GM21576 (cell line): ENCODE data around the gene FANCD2.
"Not testable (repeated sequence)": the region's sequence is repeated elsewhere in the genome, so short reads cannot be mapped to it uniquely, and the experiment has no call there.

Source experiments
- ATAC-seq: cut with Tn5 transposase; IDR thresholded peaks from one replicate; pipeline ENCODE4 v1.9.1; 2021; ENCODE audit warnings: mild to moderate bottlenecking, moderate library complexity; ENCODE audit not compliant: unreplicated experiment

The FANCD2 gene

GRCh38 chr3:10026084-10026890 is at the start of gene FANCD2:
Gene FANCD2, plus strand, starts transcription at chr3:10026437. Its CDS starts 2,221 bp downstream, at chr3:10028658.
- ATAC-seq, result peak; percentile 94

DNA sequence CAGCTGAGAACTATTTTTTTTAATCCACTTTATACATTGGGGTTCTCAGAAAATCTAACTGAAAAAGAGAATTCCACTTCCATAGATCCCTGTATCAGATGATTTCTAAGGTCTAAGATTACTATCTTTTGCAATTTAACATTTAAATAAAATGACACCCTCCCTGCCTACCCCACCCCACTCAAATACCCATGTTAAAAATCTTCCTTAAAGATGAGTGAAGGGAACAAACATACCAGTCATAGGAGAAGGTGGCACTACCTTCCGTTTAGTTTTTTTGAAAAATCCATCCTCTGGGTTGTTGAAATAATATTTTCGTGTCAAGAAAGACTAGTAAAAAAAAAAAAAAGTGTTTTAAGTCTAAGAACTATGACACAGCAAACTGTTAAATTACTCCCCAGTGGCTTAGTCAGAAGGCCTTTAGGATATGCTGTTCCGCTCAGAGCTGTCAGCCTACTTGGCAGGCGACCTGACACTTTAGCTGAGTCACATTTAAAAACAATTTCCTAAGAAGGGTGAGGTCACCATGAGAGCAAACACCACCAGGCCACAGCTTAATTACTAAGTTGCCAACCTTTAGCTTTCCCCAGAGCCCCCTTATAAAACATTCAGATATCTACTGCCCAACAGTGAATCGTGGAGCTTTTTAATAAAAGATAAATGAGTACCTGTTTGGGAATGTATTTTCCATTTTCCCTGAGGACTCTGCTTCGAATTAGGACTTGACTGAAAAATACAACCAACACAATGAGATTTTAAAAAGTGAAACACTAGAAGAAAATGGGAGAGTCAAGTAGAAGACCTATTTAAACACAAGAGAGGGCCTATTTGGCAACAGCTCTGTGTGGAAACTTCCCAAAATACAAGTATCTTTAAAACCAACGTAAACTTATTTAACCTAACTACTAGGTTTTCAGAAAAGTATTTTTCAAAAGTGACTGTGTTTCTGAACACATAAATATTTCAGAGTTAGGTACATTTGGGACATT is 49.2 kb upstream of the FANCD2 start:
- ATAC-seq, result no peak

DNA sequence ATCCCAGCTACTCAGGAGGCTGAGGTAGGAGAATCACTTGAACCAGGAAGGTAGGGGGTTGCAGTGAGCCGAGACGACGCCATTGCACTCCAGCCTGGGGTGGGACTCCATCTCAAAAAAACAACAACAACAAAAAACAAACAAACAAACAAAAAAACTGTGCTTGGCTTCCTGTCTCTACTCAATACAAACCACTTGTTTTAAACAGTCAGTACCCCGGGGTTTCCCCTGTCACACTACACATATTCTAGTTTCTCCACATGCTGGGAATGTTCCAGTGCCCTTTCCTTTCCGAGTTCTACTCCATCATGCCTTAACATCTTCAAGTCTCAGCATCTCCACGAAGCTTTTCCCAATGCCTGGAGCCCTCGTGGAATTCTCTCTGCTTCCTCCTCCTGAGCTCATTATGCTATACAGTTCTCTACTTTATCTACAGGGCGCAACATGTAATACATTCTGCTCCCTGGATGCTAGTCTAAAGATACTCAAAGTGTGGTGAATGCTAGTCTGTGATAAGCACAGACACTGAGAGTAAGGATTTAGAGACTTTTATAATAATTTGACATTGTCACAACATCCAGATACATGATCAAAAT is 47.4 kb upstream of the FANCD2 start:
- no peak for ATAC-seq

DNA sequence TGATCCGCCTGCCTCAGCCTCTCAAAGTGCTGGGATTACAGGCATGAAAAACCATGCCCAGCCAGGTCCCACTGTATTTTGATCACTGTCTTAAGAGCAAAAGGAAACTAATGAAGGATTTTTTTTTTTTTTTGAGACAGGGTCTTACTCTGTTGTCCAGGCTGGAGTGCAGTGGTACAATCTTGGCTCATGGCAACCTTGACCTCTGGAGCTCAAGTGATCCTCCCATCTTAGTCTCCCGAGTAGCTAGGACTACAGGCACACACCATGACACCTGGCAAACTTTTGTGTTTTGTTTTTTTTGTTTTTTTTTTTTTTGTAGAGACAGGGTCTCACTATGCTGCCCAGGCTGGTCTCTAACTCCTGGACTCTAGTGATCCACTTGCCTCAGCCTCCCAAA is 46.0 kb upstream of the FANCD2 start:
- no peak for ATAC-seq

DNA sequence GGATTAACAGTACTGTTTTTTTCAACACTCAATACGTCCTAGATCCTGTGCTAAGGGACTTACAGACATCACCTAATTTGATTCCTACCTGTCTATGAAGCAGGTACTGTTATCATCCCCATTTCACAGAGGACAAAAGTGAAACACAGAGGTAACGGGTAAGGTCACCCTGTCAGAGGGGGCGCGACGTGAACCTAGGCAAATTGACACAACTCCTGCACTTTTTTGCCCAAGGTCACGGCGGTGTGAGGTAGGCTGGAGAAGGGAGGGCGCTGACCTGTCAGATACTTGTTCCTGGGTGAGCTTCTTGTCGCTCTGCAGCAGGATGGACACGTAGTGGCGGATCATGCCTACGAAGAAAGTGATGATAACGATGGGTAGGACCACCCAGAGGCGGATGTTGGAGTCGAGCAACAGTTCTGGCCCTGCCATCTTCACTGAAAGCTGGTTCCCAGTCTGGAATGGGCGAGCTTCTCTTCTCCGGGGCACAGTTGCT is 40.0 kb upstream of the FANCD2 start:
- peak; percentile 22 for ATAC-seq

DNA sequence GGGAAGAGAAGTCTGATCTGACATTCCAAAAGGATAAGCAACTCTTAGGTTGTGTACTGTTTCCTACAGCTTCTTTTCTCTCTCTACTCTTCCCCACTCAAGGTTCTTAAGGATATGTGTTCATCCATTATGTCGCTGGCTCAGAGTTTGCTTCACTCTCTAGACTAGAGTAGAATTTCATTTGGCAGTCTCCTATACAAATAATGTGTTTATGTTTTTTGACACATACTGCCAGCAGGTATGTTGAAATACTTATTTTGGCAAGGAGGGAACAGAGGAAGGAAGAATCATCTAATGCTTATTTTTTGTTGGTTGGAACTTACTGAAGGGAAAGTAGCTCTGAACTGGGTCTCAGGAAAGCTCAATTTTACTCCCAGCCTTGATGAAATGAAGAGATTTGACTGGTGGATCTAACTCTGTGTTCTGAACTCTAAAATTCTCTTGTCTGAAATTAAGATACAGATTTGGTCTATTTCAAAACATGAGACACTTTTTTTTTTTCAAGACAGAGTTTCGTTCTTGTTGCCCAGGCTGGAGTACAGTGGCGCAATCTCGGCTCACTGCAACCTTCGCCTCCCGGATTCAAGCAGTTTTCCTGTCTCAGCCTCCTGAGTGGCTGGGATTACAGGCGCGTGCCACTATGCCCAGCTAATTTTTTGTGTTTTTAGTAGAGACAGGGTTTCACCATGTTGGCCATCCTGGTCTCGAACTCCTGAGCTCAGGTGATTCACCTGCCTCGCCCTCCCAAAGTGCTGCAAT is 32.0 kb upstream of the FANCD2 start:
- no peak for ATAC-seq

DNA sequence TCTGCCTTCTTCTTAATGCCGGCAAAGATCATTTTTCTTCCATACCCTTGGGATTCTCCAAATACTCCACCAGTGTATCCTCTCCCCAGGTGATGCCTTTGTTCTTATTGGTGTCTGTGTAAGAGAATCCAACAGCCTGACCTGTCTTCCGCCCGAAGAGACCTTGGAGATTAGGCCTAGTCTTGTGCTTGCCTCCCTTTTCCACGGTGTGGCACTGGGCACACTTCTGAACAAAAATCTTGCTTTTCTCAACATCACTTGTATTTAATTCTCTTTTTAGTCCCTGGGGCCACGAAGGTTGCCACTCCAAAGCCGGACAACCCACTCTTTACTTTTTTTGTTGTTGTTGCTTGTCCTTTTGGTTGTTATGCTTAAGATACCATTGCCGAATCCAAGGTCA is 25.6 kb upstream of the FANCD2 start:
- no peak for ATAC-seq

- no peak for ATAC-seq
Measured at GRCh38 chr3:10002951-10003350, 23.3 kb upstream of the FANCD2 start.

DNA sequence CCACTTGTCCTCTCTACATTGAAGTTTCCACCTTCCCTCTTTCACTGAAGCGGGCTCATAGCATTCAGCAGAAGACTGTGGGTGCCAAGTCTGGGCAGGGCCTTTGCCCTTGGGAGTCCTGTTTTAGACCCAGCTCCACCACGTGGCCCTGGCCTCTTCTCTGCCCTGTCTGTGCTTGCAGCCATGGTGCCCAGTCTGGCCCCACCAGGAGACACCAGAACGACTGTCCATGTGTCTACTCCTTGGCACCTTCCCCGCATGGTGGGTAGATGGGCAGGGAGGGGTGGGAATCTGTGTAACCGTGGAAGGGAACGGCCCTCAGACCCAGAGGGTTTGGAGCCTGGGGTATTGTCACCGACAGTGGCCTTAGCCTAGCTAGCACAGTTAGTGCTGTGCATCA is 21.7 kb upstream of the FANCD2 start:
- no peak for ATAC-seq

DNA sequence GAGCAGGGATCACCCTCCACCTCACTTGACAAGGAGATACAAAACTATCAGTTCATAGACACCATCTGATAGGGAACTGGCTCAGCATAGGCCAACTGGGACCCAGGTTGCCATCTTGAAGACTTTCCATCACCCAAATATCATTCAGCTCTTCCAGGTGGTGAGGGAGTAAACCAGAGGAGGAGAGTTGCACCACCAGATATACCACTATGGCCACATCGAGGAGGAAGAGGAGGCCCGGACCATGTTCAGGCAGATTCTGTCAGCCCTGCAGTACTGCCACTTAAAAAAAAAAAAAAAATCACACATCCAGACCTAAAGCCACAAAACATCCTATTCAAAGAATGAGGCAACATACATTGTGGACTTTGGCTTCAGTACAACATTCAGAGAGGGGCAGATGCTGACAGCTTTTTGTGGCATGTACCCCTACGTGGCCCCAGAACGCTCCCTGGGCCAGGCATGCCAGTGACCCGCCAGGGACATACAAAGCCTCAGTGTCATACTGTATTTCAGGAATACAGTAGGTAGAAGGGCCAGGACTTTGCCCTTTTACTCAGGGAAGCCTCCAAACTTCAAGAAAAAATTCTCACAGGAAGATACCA is 21.2 kb upstream of the FANCD2 start:
- ATAC-seq, result no peak

DNA sequence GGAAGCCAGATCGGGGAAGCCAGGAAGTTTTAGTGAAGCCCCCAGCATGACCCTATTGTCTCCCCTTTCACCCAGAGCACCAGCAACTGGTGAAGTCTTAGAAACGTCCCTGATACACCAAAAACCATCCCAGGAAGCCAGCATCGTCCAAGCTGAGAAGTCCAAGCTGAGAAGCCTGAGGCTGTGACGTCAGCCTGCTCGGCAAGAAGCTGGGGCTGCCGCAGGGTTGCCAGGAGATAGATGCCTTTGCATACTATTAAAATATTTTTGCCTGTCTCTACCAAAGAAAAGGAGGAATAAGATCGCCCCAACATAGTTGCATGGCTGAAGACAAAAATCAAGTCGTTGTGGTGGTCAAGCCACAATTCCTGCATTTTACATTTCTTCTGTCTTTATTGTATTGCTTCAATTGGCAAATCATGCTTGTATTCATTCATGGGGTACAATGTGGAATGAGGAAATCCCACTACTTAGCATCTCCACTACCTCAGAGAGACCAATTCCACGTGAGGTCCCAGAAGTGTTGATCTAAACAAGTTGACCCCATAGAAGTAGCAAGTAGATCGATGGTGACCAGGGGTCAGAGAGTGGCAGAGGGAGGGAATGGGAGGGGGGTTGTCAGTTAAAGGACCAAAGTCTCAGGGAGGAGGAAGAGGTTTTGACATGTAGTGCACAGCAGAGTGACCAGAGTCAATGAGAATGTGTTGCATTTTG is 20.0 kb upstream of the FANCD2 start:
- ATAC-seq, result no peak

GRCh38 chr3:10006762-10007090 is 19.5 kb upstream of the FANCD2 start:
- no peak for ATAC-seq

- ATAC-seq, result no peak
Measured at GRCh38 chr3:10007126-10007782, 19.0 kb upstream of the FANCD2 start.

GRCh38 chr3:10008216-10008587 is 18.0 kb upstream of the FANCD2 start:
- not testable (repeated sequence) for ATAC-seq

GRCh38 chr3:10008588-10009344 is 17.5 kb upstream of the FANCD2 start:
- ATAC-seq, result peak; percentile 52

GRCh38 chr3:10010421-10010877 is 15.8 kb upstream of the FANCD2 start:
- no peak for ATAC-seq

- ATAC-seq, result peak; percentile 93
Measured at GRCh38 chr3:10010878-10011465, 15.3 kb upstream of the FANCD2 start.

GRCh38 chr3:10011631-10012030 is 14.6 kb upstream of the FANCD2 start:
- no peak for ATAC-seq
